H1 (cell line): ENCODE data around the gene TMPRSS3. TPM values are rescaled to one million over a fixed set of nuclear protein-coding genes. Genes with fewer than 3 reads are reported as not detected.

ENCODE experiments used
- CREB1 ChIP-seq: IDR thresholded peaks from 2 replicates; pipeline ENCODE4 v1.6.1; 2012; ENCODE audit warnings: inconsistent platforms
- FOSL1 ChIP-seq: IDR thresholded peaks from 2 replicates; pipeline ENCODE4 v1.6.1; 2011; ENCODE audit warnings: mild to moderate bottlenecking, low read depth, low read length, moderate library complexity; ENCODE audit not compliant: insufficient read depth
- KDM5A ChIP-seq: fragments of 200-600 bp; IDR thresholded peaks from 2 replicates; pipeline ENCODE4 v1.7.1; 2012; ENCODE audit warnings: mild to moderate bottlenecking, low read length, inconsistent platforms, mixed read lengths
- MAFK ChIP-seq: IDR thresholded peaks from 2 replicates; pipeline ENCODE4 v1.6.1; 2012; ENCODE audit warnings: low read depth, mild to moderate bottlenecking, improper control_type of control experiment, low read length
- NANOG ChIP-seq: IDR thresholded peaks from 2 replicates; pipeline ENCODE4 v1.6.1; 2011; ENCODE audit warnings: low read length, low read depth, mild to moderate bottlenecking, inconsistent platforms; ENCODE audit not compliant: insufficient read depth, poor library complexity, severe bottlenecking
- NRF1 ChIP-seq: IDR thresholded peaks from 2 replicates; pipeline ENCODE4 v1.6.1; 2011; ENCODE audit warnings: mild to moderate bottlenecking, low read depth, low read length, improper control_type of control experiment
- RNF2 ChIP-seq: fragments of 200-900, 300-1000 bp; sonication (generic); IDR thresholded peaks from 2 replicates; pipeline ENCODE4 v1.7.1; 2016; ENCODE audit warnings: borderline replicate concordance, low read depth, mild to moderate bottlenecking, antibody characterized with exemption, low read length; ENCODE audit not compliant: poor library complexity, severe bottlenecking; ENCODE audit errors: missing control alignments
- SUZ12 ChIP-seq: fragments of 200-600 bp; sonication (generic); IDR thresholded peaks from 2 replicates; pipeline ENCODE4 v1.6.1; 2012; ENCODE audit warnings: mild to moderate bottlenecking, inconsistent platforms, low read length, moderate library complexity, mixed read lengths
- TEAD4 ChIP-seq: IDR thresholded peaks from 2 replicates; pipeline ENCODE4 v1.6.1; 2012; ENCODE audit warnings: low read depth, low read length, inconsistent platforms, mixed read lengths
- polyA plus RNA-seq, 7 experiments: library from polyadenylated mRNA; depleted of rRNA in 3 of 7; stranded (reverse) in 5 of 7; unstranded in 2 of 7; fragments of >200 nt in 5 of 7; fragments of 200-250 nt in 2 of 7; gene quantifications; 1 replicate in 5 of 7; 2 replicates in 1 of 7; 4 replicates in 1 of 7; pipeline versions ENCODE4 v1.2.1 to v1.2.3, GENCODE V29; 2011 to 2013; ENCODE audit warnings: missing spikeins in 2 of 7, mixed read lengths in 2 of 7
- total RNA-seq: library from RNA; stranded (reverse); fragmentation: NEBNext Ultra II Directional; extraction: Animal tissue kit (Norgen Biotek cat#: 25700); gene quantifications from 2 replicates; pipeline ENCODE4 v1.2.1, GENCODE V29; 2021
- TF ChIP-seq, protein P1 (sequence below): fragments of 300-600 bp; sonication (generic); IDR thresholded peaks from 2 replicates; pipeline ENCODE4 v1.7.1; 2012; ENCODE audit warnings: low read length, moderate library complexity, mild to moderate bottlenecking, inconsistent platforms; ENCODE audit not compliant: insufficient replicate concordance

TMPRSS3 gene
- total and polyA plus RNA-seq, 2 of the 8 experiments (the other 6 are each of a cell fraction or from before 2014, with no cell fraction given) = 0.38 TPM; not detected in 1

DNA sequence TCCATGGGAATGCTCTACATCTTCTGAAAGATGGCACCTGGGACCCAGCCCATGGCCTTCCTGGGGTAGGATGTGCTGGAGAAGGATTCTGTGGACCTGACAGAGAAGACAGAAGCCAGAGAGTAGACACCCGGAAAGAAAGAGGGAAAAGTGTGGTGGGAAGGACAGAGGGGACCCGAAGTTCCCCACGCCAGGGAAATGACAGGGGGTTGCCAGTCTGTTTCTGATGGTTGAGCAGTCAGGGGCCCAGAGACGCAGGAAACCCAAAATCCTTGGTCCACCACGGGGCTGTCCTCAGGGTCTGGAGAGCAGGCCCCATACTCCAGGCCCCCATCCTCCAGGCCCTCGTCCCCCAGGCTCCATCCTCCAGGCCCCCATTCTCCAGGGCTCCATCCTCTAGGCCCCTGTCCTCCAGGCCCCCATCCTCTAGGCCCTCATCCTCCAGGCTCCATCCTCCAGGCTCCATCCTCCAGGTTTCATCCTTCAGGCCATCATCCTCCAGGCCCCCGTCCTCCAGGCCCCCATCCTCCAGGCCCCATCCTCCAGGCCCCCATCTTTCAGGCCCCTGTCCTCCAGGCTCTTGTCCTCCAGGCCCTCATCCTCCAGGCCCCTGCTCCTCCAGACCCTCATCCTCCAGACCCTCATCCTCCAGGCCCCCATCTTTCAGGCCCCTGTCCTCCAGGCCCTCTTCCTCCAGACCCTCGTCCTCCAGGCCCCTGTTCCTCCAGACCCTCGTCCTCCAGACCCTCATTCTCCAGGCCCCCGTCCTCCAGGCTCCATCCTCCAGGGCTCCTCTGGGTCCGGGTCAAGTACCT lies 44.0 kb downstream of the TMPRSS3 start (continued):
- TF ChIP-seq, protein P1, sequence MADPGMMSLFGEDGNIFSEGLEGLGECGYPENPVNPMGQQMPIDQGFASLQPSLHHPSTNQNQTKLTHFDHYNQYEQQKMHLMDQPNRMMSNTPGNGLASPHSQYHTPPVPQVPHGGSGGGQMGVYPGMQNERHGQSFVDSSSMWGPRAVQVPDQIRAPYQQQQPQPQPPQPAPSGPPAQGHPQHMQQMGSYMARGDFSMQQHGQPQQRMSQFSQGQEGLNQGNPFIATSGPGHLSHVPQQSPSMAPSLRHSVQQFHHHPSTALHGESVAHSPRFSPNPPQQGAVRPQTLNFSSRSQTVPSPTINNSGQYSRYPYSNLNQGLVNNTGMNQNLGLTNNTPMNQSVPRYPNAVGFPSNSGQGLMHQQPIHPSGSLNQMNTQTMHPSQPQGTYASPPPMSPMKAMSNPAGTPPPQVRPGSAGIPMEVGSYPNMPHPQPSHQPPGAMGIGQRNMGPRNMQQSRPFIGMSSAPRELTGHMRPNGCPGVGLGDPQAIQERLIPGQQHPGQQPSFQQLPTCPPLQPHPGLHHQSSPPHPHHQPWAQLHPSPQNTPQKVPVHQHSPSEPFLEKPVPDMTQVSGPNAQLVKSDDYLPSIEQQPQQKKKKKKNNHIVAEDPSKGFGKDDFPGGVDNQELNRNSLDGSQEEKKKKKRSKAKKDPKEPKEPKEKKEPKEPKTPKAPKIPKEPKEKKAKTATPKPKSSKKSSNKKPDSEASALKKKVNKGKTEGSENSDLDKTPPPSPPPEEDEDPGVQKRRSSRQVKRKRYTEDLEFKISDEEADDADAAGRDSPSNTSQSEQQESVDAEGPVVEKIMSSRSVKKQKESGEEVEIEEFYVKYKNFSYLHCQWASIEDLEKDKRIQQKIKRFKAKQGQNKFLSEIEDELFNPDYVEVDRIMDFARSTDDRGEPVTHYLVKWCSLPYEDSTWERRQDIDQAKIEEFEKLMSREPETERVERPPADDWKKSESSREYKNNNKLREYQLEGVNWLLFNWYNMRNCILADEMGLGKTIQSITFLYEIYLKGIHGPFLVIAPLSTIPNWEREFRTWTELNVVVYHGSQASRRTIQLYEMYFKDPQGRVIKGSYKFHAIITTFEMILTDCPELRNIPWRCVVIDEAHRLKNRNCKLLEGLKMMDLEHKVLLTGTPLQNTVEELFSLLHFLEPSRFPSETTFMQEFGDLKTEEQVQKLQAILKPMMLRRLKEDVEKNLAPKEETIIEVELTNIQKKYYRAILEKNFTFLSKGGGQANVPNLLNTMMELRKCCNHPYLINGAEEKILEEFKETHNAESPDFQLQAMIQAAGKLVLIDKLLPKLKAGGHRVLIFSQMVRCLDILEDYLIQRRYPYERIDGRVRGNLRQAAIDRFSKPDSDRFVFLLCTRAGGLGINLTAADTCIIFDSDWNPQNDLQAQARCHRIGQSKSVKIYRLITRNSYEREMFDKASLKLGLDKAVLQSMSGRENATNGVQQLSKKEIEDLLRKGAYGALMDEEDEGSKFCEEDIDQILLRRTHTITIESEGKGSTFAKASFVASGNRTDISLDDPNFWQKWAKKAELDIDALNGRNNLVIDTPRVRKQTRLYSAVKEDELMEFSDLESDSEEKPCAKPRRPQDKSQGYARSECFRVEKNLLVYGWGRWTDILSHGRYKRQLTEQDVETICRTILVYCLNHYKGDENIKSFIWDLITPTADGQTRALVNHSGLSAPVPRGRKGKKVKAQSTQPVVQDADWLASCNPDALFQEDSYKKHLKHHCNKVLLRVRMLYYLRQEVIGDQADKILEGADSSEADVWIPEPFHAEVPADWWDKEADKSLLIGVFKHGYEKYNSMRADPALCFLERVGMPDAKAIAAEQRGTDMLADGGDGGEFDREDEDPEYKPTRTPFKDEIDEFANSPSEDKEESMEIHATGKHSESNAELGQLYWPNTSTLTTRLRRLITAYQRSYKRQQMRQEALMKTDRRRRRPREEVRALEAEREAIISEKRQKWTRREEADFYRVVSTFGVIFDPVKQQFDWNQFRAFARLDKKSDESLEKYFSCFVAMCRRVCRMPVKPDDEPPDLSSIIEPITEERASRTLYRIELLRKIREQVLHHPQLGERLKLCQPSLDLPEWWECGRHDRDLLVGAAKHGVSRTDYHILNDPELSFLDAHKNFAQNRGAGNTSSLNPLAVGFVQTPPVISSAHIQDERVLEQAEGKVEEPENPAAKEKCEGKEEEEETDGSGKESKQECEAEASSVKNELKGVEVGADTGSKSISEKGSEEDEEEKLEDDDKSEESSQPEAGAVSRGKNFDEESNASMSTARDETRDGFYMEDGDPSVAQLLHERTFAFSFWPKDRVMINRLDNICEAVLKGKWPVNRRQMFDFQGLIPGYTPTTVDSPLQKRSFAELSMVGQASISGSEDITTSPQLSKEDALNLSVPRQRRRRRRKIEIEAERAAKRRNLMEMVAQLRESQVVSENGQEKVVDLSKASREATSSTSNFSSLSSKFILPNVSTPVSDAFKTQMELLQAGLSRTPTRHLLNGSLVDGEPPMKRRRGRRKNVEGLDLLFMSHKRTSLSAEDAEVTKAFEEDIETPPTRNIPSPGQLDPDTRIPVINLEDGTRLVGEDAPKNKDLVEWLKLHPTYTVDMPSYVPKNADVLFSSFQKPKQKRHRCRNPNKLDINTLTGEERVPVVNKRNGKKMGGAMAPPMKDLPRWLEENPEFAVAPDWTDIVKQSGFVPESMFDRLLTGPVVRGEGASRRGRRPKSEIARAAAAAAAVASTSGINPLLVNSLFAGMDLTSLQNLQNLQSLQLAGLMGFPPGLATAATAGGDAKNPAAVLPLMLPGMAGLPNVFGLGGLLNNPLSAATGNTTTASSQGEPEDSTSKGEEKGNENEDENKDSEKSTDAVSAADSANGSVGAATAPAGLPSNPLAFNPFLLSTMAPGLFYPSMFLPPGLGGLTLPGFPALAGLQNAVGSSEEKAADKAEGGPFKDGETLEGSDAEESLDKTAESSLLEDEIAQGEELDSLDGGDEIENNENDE = no peak
- TF ChIP-seq MAFK = no peak
- TF ChIP-seq TEAD4 = no peak
- no peak for TF ChIP-seq NRF1
- no peak for TF ChIP-seq RNF2
- TF ChIP-seq SUZ12 = no peak
- TF ChIP-seq NANOG = no peak
- no peak for TF ChIP-seq KDM5A
- no peak for TF ChIP-seq CREB1
- no peak for TF ChIP-seq FOSL1
